WTC11 (cell line): ENCODE results near the gene PTPN11. TPM values are rescaled to one million over a fixed set of nuclear protein-coding genes. Genes with fewer than 3 reads are reported as not detected.

Experiments
- ATAC-seq: fragments of 200-7000 bp; cut with Tn5 transposase; 2 replicates; pipeline ENCODE4 v1.10.0; 2021; ENCODE audit warnings: mild to moderate bottlenecking, moderate library complexity
- CTCF ChIA-PET: fragments of 300-600 bp; sonication (Branson Sonifier 250); formaldehyde crosslinking; loops from one replicate; lab custom pipeline; 2021; ENCODE audit warnings: antibody characterized with exemption; lab: Charles Lee
- POLR2A ChIA-PET: fragments of 350-600 bp; sonication (Branson Sonifier 250); formaldehyde crosslinking; loops from one replicate; lab custom pipeline; 2021; ENCODE audit warnings: antibody characterized with exemption; lab: Charles Lee
- DNase-seq: peaks from one replicate; pipeline ENCODE4 v3.0.0; 2021; ENCODE audit warnings: low spot score
- H3K27ac Mint-ChIP-seq: 2 replicates; pipeline ENCODE4 v1.8.0; 2021; ENCODE audit warnings: mixed read lengths
- H3K27me3 Mint-ChIP-seq: 2 replicates; pipeline ENCODE4 v1.8.0; 2021; ENCODE audit warnings: low read depth, mild to moderate bottlenecking, moderate library complexity, mixed read lengths
- H3K36me3 Mint-ChIP-seq: 2 replicates; pipeline ENCODE4 v1.8.0; 2021; ENCODE audit warnings: mixed read lengths
- H3K4me1 Mint-ChIP-seq: 2 replicates; pipeline ENCODE4 v1.8.0; 2022; ENCODE audit warnings: mixed read lengths
- H3K4me3 Mint-ChIP-seq: 2 replicates; pipeline ENCODE4 v1.8.0; 2021; ENCODE audit warnings: mild to moderate bottlenecking, moderate library complexity, mixed read lengths
- H3K9me3 Mint-ChIP-seq: 2 replicates; pipeline ENCODE4 v1.8.0; 2021; ENCODE audit warnings: mixed read lengths
- E2F1 ChIP-seq: sonication (generic); formaldehyde crosslinking; IDR thresholded peaks from 2 replicates; pipeline ENCODE4 v1.8.0; 2022; ENCODE audit warnings: mild to moderate bottlenecking, missing genetic modification reagents
- RORB ChIP-seq: fragments of 250-450 bp; sonication (Bioruptor Pico); IDR thresholded peaks from 2 replicates; pipeline ENCODE4 v1.9.0; 2021; ENCODE audit warnings: mild to moderate bottlenecking
- SOX15 ChIP-seq: fragments of 250-450 bp; sonication (Bioruptor Pico); IDR thresholded peaks from 2 replicates; pipeline ENCODE4 v1.9.0; 2021; ENCODE audit warnings: mild to moderate bottlenecking
- STAT6 ChIP-seq: sonication (generic); formaldehyde crosslinking; conservative IDR thresholded peaks from 2 replicates; pipeline ENCODE4 v1.8.1; 2023; ENCODE audit warnings: mild to moderate bottlenecking, low read depth, missing genetic modification reagents, moderate library complexity
- TP53 ChIP-seq: sonication (generic); formaldehyde crosslinking; IDR thresholded peaks from 2 replicates; pipeline ENCODE4 v1.8.1; 2023; ENCODE audit warnings: mild to moderate bottlenecking, missing genetic modification reagents
- ZNF121 ChIP-seq: sonication (generic); formaldehyde crosslinking; IDR thresholded peaks from 2 replicates; pipeline ENCODE4 v1.8.0; 2023; ENCODE audit warnings: missing genetic modification reagents
- ZNF317 ChIP-seq: sonication (generic); formaldehyde crosslinking; IDR thresholded peaks from 2 replicates; pipeline ENCODE4 v1.8.1; 2023; ENCODE audit warnings: low read depth, mild to moderate bottlenecking, moderate library complexity, missing genetic modification reagents, borderline replicate concordance
- ZNF416 ChIP-seq: fragments of 250-450 bp; sonication (Bioruptor Pico); IDR thresholded peaks from 2 replicates; pipeline ENCODE4 v1.9.0; 2021; ENCODE audit warnings: mild to moderate bottlenecking, inconsistent platforms
- total RNA-seq: library from RNA; stranded (reverse); gene quantifications from 3 replicates; pipeline ENCODE4 v1.2.3, GENCODE V29; 2021
- TF ChIP-seq, protein P1 (sequence below): sonication (generic); formaldehyde crosslinking; IDR thresholded peaks from 2 replicates; pipeline ENCODE4 v1.8.0; 2023; ENCODE audit warnings: missing genetic modification reagents, mild to moderate bottlenecking, borderline replicate concordance

Gene PTPN11
- total RNA-seq, 1 experiment from 2014 or later: 112 TPM

- CTCF ChIA-PET: interaction anchor here (1.2 kb wide), 1 partner anchor 183 kb away, joined by 13 read pairs; no protein-coding TSS in a partner anchor
- H3K4me3 Mint-ChIP-seq: peak overlapping the region; percentile 98
- peaks cover 15% of the 10 kb centered on the region for H3K4me1 Mint-ChIP-seq
- ATAC-seq (no peak), DNase-seq (peak; percentile 36)
- POLR2A ChIA-PET: interaction anchor here (0.7 kb wide), 1 partner anchor 227 kb away, joined by 3 read pairs; no protein-coding TSS in a partner anchor
- no peak for TF ChIP-seq ZNF121 (CRISPR knock-in tag)
- TF ChIP-seq ZNF317: 0 out of 2 replicates have a peak, but pooled peaks have one; percentile 24
- TF ChIP-seq SOX15: no peak
- TF ChIP-seq STAT6 (CRISPR knock-in tag): no peak
- no peaks in the 10 kb centered on the region; the same call in 1 of the 2 replicates for H3K36me3 Mint-ChIP-seq
- peak overlapping the region; percentile 95 for H3K27ac Mint-ChIP-seq
- H3K9me3 Mint-ChIP-seq: peaks cover 4% of the 10 kb centered on the region; the same call in 1 of the 2 replicates
- no peaks in the 10 kb centered on the region for H3K27me3 Mint-ChIP-seq
Measured at GRCh38 chr12:112380663-112381405, 37.9 kb upstream of the PTPN11 start.

DNA sequence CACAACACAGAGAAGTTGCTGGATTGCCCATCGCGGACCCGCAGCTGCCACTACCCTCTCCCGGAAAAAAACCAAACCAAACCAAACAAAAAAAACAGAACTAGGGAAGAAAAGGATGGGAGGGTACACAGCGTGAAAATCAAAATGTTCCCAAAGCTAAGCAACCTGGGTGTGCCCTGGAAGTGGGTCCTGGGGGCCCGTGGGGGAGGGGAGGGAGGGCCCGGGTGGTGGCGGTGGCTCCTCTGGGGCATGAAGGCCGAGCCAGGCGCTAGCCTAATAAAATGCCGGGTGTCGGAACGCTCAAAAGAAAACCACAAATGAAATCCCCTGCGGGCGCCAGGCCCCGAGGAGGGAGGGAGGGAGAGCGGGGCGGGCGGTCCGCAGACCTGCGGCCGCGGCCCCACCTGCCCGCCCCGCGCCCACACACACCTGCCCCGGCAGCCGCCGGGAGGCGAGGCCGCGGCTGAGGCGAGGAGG, 37.3 kb upstream of the PTPN11 start:
- no peak for DNase-seq
- ChIA-PET POLR2A (interaction anchor here (0.5 to 0.7 kb wide), 2 partner anchors 46 to 228 kb away, joined by 3 read pairs; no protein-coding TSS in a partner anchor), CTCF (interaction anchor here (1.2 kb wide), 1 partner anchor 183 kb away, joined by 13 read pairs; no protein-coding TSS in a partner anchor)
- H3K27ac Mint-ChIP-seq: peak overlapping the region; percentile 95
- no peaks in the 10 kb centered on the region for H3K27me3 Mint-ChIP-seq
- peak; percentile 20 for ATAC-seq
- H3K4me3 Mint-ChIP-seq: peak overlapping the region; percentile 98
- no peaks in the 10 kb centered on the region; the same call in 1 of the 2 replicates for H3K36me3 Mint-ChIP-seq
- H3K4me1 Mint-ChIP-seq: peaks cover 16% of the 10 kb centered on the region
- peak; percentile 5; the same call in 1 of the 2 replicates for TF ChIP-seq ZNF121 (CRISPR knock-in tag)
- TF ChIP-seq TP53: no peak
- TF ChIP-seq RORB (CRISPR knock-in tag): no peak
- no peak for TF ChIP-seq ZNF416 (CRISPR knock-in tag)
- TF ChIP-seq, protein P1, sequence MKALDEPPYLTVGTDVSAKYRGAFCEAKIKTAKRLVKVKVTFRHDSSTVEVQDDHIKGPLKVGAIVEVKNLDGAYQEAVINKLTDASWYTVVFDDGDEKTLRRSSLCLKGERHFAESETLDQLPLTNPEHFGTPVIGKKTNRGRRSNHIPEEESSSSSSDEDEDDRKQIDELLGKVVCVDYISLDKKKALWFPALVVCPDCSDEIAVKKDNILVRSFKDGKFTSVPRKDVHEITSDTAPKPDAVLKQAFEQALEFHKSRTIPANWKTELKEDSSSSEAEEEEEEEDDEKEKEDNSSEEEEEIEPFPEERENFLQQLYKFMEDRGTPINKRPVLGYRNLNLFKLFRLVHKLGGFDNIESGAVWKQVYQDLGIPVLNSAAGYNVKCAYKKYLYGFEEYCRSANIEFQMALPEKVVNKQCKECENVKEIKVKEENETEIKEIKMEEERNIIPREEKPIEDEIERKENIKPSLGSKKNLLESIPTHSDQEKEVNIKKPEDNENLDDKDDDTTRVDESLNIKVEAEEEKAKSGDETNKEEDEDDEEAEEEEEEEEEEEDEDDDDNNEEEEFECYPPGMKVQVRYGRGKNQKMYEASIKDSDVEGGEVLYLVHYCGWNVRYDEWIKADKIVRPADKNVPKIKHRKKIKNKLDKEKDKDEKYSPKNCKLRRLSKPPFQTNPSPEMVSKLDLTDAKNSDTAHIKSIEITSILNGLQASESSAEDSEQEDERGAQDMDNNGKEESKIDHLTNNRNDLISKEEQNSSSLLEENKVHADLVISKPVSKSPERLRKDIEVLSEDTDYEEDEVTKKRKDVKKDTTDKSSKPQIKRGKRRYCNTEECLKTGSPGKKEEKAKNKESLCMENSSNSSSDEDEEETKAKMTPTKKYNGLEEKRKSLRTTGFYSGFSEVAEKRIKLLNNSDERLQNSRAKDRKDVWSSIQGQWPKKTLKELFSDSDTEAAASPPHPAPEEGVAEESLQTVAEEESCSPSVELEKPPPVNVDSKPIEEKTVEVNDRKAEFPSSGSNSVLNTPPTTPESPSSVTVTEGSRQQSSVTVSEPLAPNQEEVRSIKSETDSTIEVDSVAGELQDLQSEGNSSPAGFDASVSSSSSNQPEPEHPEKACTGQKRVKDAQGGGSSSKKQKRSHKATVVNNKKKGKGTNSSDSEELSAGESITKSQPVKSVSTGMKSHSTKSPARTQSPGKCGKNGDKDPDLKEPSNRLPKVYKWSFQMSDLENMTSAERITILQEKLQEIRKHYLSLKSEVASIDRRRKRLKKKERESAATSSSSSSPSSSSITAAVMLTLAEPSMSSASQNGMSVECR (CRISPR knock-in tag): 0 out of 2 replicates have a peak, but pooled peaks have one; percentile 31
- no peak for TF ChIP-seq E2F1 (CRISPR knock-in tag)
- peaks cover 3% of the 10 kb centered on the region; the same call in 1 of the 2 replicates for H3K9me3 Mint-ChIP-seq
